Epithelial cell of esophagus (primary cell): Measurements from ENCODE around the gene PTPN14.
"Not testable (repeated sequence)": the region's sequence is repeated elsewhere in the genome, so short reads cannot be mapped to it uniquely, and the experiment has no call there.

Experiments used
- DNase-seq: peaks from one replicate; pipeline ENCODE4 v3.0.0; 2010; ENCODE audit warnings: low read depth
- H3K4me3 ChIP-seq: 2 replicates; pipeline ENCODE4 v1.5.1; 2011; ENCODE audit warnings: mild to moderate bottlenecking, low read length, control low read depth
- CTCF ChIP-seq: IDR thresholded peaks from 2 replicates; pipeline ENCODE4 v1.5.1; 2011; ENCODE audit warnings: low read depth, mild to moderate bottlenecking, low read length, control low read depth, inconsistent platforms; ENCODE audit not compliant: insufficient read depth; ENCODE audit errors: missing control alignments

PTPN14 gene

GRCh38 chr1:214499732-214500131 is 51.7 kb downstream of the PTPN14 start:
- TF ChIP-seq CTCF: no peak
- no peak for DNase-seq

GRCh38 chr1:214498021-214498420 is 53.4 kb downstream of the PTPN14 start:
- no peak for DNase-seq
- TF ChIP-seq CTCF: no peak
- no peak overlapping the region for H3K4me3 ChIP-seq

More at GRCh38 chr1:214499732-214500131, 51.7 kb downstream of the PTPN14 start:
- no peak overlapping the region for H3K4me3 ChIP-seq

- no peak for TF ChIP-seq CTCF
- no peak overlapping the region for H3K4me3 ChIP-seq
- no peak for DNase-seq
These were observed 55.3 kb downstream of the PTPN14 start for GRCh38 chr1:214496126-214496525.

GRCh38 chr1:214494706-214495105 is 56.7 kb downstream of the PTPN14 start:
- H3K4me3 ChIP-seq: no peak overlapping the region
- TF ChIP-seq CTCF: no peak
- DNase-seq: peak; percentile 78

- H3K4me3 ChIP-seq, DNase-seq: not testable (repeated sequence)
These were observed 57.2 kb downstream of the PTPN14 start for GRCh38 chr1:214494179-214494578.

- no peak overlapping the region for H3K4me3 ChIP-seq
- DNase-seq: no peak
- TF ChIP-seq CTCF: no peak
These were observed 58.1 kb downstream of the PTPN14 start for GRCh38 chr1:214493126-214493796.

GRCh38 chr1:214492401-214493075 is 58.9 kb downstream of the PTPN14 start:
- no peak for TF ChIP-seq CTCF
- no peak for DNase-seq
- no peak overlapping the region for H3K4me3 ChIP-seq
